ENCODE measurements around the gene MUTYH.

DNA sequence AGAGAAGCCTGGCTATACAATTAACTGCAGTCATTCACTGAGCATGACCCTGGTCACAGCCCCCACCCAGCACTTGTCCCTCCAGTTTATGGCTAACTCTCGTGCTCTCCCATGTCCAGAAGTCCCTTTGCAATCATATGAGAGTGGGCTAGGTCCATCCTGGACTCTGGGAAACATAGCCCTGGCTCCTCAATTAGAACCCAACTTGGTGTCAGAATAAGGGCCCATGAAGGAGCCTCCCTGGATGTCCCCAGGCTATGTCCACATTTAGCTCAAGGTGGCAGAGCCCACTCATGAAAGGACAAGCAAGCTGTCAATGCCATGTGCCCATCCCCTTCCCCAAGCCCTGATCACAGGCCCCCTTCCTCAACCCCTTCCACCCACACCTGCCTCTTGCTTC is 40.9 kb downstream of the MUTYH start:
- TF ChIP-seq, protein P1, sequence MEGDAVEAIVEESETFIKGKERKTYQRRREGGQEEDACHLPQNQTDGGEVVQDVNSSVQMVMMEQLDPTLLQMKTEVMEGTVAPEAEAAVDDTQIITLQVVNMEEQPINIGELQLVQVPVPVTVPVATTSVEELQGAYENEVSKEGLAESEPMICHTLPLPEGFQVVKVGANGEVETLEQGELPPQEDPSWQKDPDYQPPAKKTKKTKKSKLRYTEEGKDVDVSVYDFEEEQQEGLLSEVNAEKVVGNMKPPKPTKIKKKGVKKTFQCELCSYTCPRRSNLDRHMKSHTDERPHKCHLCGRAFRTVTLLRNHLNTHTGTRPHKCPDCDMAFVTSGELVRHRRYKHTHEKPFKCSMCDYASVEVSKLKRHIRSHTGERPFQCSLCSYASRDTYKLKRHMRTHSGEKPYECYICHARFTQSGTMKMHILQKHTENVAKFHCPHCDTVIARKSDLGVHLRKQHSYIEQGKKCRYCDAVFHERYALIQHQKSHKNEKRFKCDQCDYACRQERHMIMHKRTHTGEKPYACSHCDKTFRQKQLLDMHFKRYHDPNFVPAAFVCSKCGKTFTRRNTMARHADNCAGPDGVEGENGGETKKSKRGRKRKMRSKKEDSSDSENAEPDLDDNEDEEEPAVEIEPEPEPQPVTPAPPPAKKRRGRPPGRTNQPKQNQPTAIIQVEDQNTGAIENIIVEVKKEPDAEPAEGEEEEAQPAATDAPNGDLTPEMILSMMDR (IDR thresholded peaks at IDR 0.05), result no peak
- TF ChIP-seq POLR2AphosphoS5 (IDR thresholded peaks at IDR 0.05) (no peak), POLR2A (IDR thresholded peaks at IDR 0.05) (no peak), EP300 (IDR thresholded peaks at IDR 0.05) (no peak)

All from upper lobe of left lung (tissue), 4 donors.